CD4-positive, alpha-beta T cell treated with Interferon alpha-2 for 1 hour (primary cell): ENCODE data around the gene KCNA3.

ENCODE experiments used
- DNase-seq, 2 donors: peaks; one replicate each; pipeline ENCODE4 v3.0.0-alpha.2; 2020 to 2022

The KCNA3 gene

GRCh38 chr1:110637475-110637874 lies 37.3 kb downstream of the KCNA3 start:
- no peak for DNase-seq

- peak in 1 of 2 donors; percentile 58 for DNase-seq
These were observed 38.4 kb downstream of the KCNA3 start for GRCh38 chr1:110636149-110636935.

- no peak for DNase-seq
These were observed 39.3 kb downstream of the KCNA3 start for GRCh38 chr1:110635434-110635833.

- DNase-seq: peak; percentile 71 to 78
These were observed 40.1 kb downstream of the KCNA3 start for GRCh38 chr1:110634455-110635311.

DNA sequence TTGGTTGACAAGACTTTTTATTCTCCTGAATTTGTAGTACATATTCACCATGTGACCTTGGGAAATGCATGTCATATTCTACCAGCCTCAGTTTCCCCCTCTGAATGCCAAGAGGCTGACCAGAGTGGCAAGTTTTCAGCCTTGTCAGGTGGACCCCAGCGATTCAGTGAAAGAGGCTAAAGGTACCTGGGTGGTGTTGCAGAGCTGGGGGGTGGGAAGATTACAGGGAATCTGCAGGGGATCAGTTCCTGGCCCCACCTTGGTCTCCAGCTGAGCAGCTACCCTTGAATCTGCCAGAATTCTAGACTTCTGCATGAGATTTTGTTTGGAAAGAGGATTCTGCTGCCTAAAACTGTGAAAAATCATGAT lies 40.7 kb downstream of the KCNA3 start:
- no peak for DNase-seq

DNA sequence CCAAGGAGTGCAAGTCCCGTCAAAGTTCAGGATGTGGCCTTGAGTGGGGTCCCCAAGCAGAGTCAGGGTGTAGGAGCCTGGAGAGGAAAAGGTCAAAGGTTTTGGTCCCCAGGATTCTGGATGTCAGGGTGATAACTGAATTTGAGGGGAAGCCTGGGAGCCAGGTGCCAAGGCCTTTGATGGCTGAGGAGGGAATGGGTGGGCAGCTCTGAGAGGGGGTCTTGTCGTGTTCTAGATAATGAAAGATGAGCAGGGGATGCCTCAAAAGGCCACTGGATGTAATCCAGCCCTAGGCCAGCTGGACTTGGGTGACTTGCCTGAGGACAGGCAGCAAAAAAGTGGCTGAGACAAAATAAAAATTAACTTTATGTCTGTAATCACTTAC lies 41.1 kb downstream of the KCNA3 start:
- DNase-seq: no peak

- no peak for DNase-seq
These were observed 42.7 kb downstream of the KCNA3 start for GRCh38 chr1:110631836-110632620.

GRCh38 chr1:110630839-110631663 lies 43.7 kb downstream of the KCNA3 start:
- peak; percentile 86 to 90 for DNase-seq

GRCh38 chr1:110628323-110629105 lies 46.2 kb downstream of the KCNA3 start:
- no peak for DNase-seq

DNA sequence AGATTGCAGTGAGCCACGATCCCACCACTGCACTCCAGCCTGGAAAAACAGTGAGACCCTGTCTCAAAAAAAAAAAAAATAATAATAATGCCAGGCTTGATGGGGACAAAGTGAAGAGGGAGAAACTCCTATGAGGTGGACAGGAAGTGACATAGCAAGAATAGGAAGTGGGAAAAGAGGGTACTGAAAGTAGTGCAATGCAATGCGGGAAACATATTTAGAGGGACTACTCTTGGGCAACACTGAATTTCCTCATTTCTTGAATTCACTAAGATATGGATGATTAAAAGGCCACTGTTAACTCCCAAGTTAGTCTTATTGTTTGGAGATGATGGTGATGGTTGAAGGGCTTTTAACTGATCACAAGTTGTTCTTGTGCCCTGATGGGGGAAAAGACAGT lies 47.0 kb downstream of the KCNA3 start:
- DNase-seq: no peak

- DNase-seq: no peak
These were observed 47.9 kb downstream of the KCNA3 start for GRCh38 chr1:110626889-110627288.
